CD14-positive monocyte (primary cell): ENCODE measurements around the gene AGAP1. TPM values are rescaled to one million over a fixed set of nuclear protein-coding genes. Genes with fewer than 3 reads are reported as not detected.

Experiments used
- DNase-seq, 3 donors: peaks; one replicate each; pipeline ENCODE4 v3.0.0-alpha.2; 2011 to 2022
- H2AFZ ChIP-seq: 2 replicates; pipeline ENCODE4 v1.6.0; 2012; ENCODE audit warnings: mild to moderate bottlenecking, low read depth, low read length, inconsistent platforms; ENCODE audit not compliant: insufficient read depth, poor library complexity, severe bottlenecking
- H3K27ac ChIP-seq, 2 donors: 1 replicate in 1 of 2; 2 replicates in 1 of 2; pipeline ENCODE4 v1.5.1; 2012 to 2013; ENCODE audit warnings: low read length in 2 of 2, control low read depth in 1 of 2, inconsistent platforms in 1 of 2, low read depth in 1 of 2, mild to moderate bottlenecking in 1 of 2
- H3K27me3 ChIP-seq, 2 donors: one replicate each; pipeline versions ENCODE4 v1.6.0 to v1.6.1; 2011 to 2013; ENCODE audit warnings: low read length in 2 of 2; ENCODE audit not compliant: control insufficient read depth in 2 of 2, insufficient read depth in 2 of 2
- H3K36me3 ChIP-seq, 2 donors: replicated peaks in 1 of 2; 1 replicate in 1 of 2; 2 replicates in 1 of 2; pipeline versions ENCODE4 v1.5.1 to v1.6.1; 2012 to 2013; ENCODE audit warnings: low read length in 2 of 2, control low read depth in 1 of 2, inconsistent platforms in 1 of 2, mild to moderate bottlenecking in 1 of 2; ENCODE audit not compliant: insufficient read depth in 2 of 2, control insufficient read depth in 1 of 2
- H3K4me1 ChIP-seq, 2 donors: 1 replicate in 1 of 2; 2 replicates in 1 of 2; pipeline versions ENCODE4 v1.5.1 to v1.6.1; 2012 to 2013; ENCODE audit warnings: low read length in 2 of 2, control low read depth in 1 of 2, inconsistent platforms in 1 of 2, mild to moderate bottlenecking in 1 of 2, moderate library complexity in 1 of 2; ENCODE audit not compliant: insufficient read depth in 2 of 2, control insufficient read depth in 1 of 2
- H3K4me2 ChIP-seq: replicated peaks from 2 replicates; pipeline ENCODE3; 2012; ENCODE audit warnings: low read length, moderate library complexity, mild to moderate bottlenecking; ENCODE audit not compliant: poor library complexity, severe bottlenecking; ENCODE audit errors: extremely low read depth
- H3K4me3 ChIP-seq, 3 experiments: fragments of 200-600 bp in 1 of 3; sonication (generic) in 1 of 3; replicated peaks in 1 of 3; 1 replicate in 2 of 3; 2 replicates in 1 of 3; pipeline ENCODE4 v1.5.1; 2011 to 2013; ENCODE audit warnings: low read length in 3 of 3, mild to moderate bottlenecking in 3 of 3, control low read depth in 2 of 3, low read depth in 2 of 3, inconsistent platforms in 1 of 3, moderate library complexity in 1 of 3
- H3K79me2 ChIP-seq: 2 replicates; pipeline ENCODE4 v1.6.0; 2012; ENCODE audit warnings: mild to moderate bottlenecking, control low read depth, inconsistent platforms, low read length, moderate library complexity; ENCODE audit not compliant: insufficient read depth
- H3K9ac ChIP-seq: 2 replicates; pipeline ENCODE4 v1.6.0; 2017; ENCODE audit warnings: low read length, mild to moderate bottlenecking; ENCODE audit not compliant: insufficient read depth, poor library complexity, severe bottlenecking
- H3K9me3 ChIP-seq, 2 donors: replicated peaks in 1 of 2; 1 replicate in 1 of 2; 2 replicates in 1 of 2; pipeline versions ENCODE4 v1.5.1 to v1.6.1; 2012 to 2013; ENCODE audit warnings: low read length in 2 of 2, control low read depth in 1 of 2; ENCODE audit not compliant: control insufficient read depth in 1 of 2, insufficient read depth in 1 of 2
- H4K20me1 ChIP-seq: 2 replicates; pipeline ENCODE4 v1.6.0; 2012; ENCODE audit warnings: mild to moderate bottlenecking, low read length, control low read depth, moderate library complexity; ENCODE audit not compliant: insufficient read depth
- H3K27ac Mint-ChIP-seq, 7 donors: one replicate each; pipeline ENCODE4 v1.8.0; 2020; ENCODE audit warnings: mild to moderate bottlenecking in 7 of 7, mixed read lengths in 7 of 7, moderate library complexity in 6 of 7, inconsistent platforms in 2 of 7
- H3K27me3 Mint-ChIP-seq, 3 donors: one replicate each; pipeline ENCODE4 v1.8.0; 2021 to 2022; ENCODE audit warnings: low read depth in 3 of 3, mild to moderate bottlenecking in 3 of 3, mixed read lengths in 3 of 3, moderate library complexity in 3 of 3, inconsistent platforms in 1 of 3
- H3K36me3 Mint-ChIP-seq, 2 donors: one replicate each; pipeline ENCODE4 v1.8.0; 2020; ENCODE audit warnings: mixed read lengths in 2 of 2, inconsistent platforms in 1 of 2, mild to moderate bottlenecking in 1 of 2
- H3K4me1 Mint-ChIP-seq: one replicate; pipeline ENCODE4 v1.8.0; 2020; ENCODE audit warnings: mild to moderate bottlenecking, mixed read lengths
- H3K4me3 Mint-ChIP-seq, 2 donors: one replicate each; pipeline ENCODE4 v1.8.0; 2020; ENCODE audit warnings: mild to moderate bottlenecking in 2 of 2, mixed read lengths in 2 of 2, moderate library complexity in 1 of 2
- H3K9me3 Mint-ChIP-seq, 7 donors: one replicate each; pipeline ENCODE4 v1.8.0; 2020 to 2022; ENCODE audit warnings: mixed read lengths in 7 of 7, mild to moderate bottlenecking in 6 of 7, moderate library complexity in 6 of 7, inconsistent platforms in 2 of 7
- WGBS: methylation state at CpG from one replicate; pipeline ENCODE4 v1.1.5; 2013; ENCODE audit warnings: missing lambda C conversion rate; ENCODE audit not compliant: insufficient coverage; 5-methylcytosine and 5-hydroxymethylcytosine counted together
- intact Hi-C, 2 donors: fragments of 100-400 bp; cut with micrococcal nuclease; formaldehyde crosslinking; loops; one replicate each; pipeline versions ENCODE4 v1.15.0 to v1.15.1; 2023
- polyA plus RNA-seq, 3 donors: library from polyadenylated mRNA; depleted of rRNA in 1 of 3; unstranded in 2 of 3; stranded (reverse) in 1 of 3; fragments of 300-500 nt in 2 of 3; fragments of >200 nt in 1 of 3; fragmentation: Illumina TruSeq in 2 of 3; gene quantifications; 1 replicate in 2 of 3; 2 replicates in 1 of 3; pipeline ENCODE4 v1.2.3, GENCODE V29; 2012 to 2021
- TF ChIP-seq, protein P1 (sequence below): fragments of 200-600 bp; IDR thresholded peaks from one replicate; pipeline ENCODE4 v1.8.0; 2022; ENCODE audit warnings: antibody characterized with exemption, mild to moderate bottlenecking

AGAP1 gene
- polyA plus RNA-seq, 3 donors, result 0.12 TPM; not detected in 2

DNA sequence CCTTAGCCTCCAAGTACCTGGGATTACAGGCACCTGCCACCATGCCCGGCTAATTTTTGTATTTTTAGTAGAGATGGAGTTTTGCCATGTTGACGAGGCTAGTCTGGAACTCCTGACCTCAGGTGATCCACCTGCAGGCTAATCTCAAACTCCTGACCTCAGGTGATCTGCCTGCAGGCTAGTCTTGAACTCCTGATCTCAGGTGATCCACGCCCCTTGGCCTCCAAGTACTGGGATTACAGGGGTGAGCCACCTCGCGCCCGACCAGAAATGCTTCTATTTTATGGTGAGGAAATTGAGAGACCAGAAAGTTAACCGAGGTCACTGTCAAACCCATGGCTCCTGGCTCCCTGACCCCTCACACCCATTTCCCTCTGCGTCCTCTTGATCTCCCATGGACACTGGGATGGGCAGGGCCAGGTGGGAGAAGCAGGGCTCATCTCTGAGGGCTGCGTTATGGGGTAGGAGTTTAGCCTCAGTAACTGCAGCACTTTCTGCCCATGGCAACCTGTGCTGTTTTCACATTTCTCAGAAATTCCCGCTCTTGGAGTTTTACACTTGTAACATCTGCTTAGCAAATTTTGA lies 210.0 kb downstream of the AGAP1 start:
- Histone ChIP-seq H2AFZ (no peak overlapping the region), H4K20me1 (no peaks in the 10 kb centered on the region), H3K4me2 (no peak overlapping the region), H3K4me1 (no peaks in the 10 kb centered on the region), H3K27ac (no peak overlapping the region), H3K36me3 (no peaks in the 10 kb centered on the region), H3K79me2 (no peaks in the 10 kb centered on the region), H3K4me3 (no peak overlapping the region), H3K9me3 (no peaks in the 10 kb centered on the region), H3K9ac (no peak overlapping the region), H3K27me3 (peaks cover 0 to 6% of the 10 kb centered on the region in 2 donors)
- intact Hi-C loops, result no loop called here
- Mint-ChIP-seq H3K4me1 (no peaks in the 10 kb centered on the region), H3K27ac (no peak overlapping the region), H3K36me3 (no peaks in the 10 kb centered on the region), H3K27me3 (peaks cover 11 to 18% (median 11%) of the 10 kb centered on the region in 3 donors), H3K4me3 (no peak overlapping the region), H3K9me3 (peaks cover 0 to 2% (median 0%) of the 10 kb centered on the region in 7 donors)
- no peak for DNase-seq
- TF ChIP-seq, protein P1, sequence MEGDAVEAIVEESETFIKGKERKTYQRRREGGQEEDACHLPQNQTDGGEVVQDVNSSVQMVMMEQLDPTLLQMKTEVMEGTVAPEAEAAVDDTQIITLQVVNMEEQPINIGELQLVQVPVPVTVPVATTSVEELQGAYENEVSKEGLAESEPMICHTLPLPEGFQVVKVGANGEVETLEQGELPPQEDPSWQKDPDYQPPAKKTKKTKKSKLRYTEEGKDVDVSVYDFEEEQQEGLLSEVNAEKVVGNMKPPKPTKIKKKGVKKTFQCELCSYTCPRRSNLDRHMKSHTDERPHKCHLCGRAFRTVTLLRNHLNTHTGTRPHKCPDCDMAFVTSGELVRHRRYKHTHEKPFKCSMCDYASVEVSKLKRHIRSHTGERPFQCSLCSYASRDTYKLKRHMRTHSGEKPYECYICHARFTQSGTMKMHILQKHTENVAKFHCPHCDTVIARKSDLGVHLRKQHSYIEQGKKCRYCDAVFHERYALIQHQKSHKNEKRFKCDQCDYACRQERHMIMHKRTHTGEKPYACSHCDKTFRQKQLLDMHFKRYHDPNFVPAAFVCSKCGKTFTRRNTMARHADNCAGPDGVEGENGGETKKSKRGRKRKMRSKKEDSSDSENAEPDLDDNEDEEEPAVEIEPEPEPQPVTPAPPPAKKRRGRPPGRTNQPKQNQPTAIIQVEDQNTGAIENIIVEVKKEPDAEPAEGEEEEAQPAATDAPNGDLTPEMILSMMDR, result no peak
- WGBS, result 95% methylated on average over 7 of the region's 10 CpGs

DNA sequence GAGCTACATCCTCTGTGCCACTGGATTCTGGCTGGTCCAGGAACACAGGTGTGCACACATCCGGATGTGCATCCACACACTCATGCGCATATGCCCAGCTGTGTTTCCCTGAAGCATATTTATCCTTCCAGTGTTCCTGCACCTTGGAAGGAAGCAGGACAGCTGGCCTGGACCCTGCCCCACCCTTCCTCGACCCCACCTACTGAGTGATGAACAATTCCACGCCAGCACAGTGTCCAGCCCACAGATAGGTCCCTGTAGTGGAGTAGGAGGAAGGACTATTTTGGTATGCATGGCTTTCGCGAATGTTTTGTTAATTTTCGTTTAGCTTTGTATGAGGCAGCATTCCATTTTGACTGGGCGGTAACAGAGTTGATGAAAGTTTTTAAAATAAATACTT lies 211.5 kb downstream of the AGAP1 start:
- no peak overlapping the region for H3K9ac ChIP-seq
- H3K27ac ChIP-seq, result no peak overlapping the region
- Mint-ChIP-seq H3K27me3 (peaks cover 6 to 16% (median 8%) of the 10 kb centered on the region in 3 donors), H3K4me3 (no peak overlapping the region), H3K9me3 (peaks cover 0 to 2% (median 0%) of the 10 kb centered on the region in 7 donors), H3K27ac (no peak overlapping the region), H3K36me3 (no peaks in the 10 kb centered on the region), H3K4me1 (no peaks in the 10 kb centered on the region)
- H3K79me2 ChIP-seq, result no peaks in the 10 kb centered on the region
- WGBS, result 90% methylated on average over 2 of the region's 8 CpGs
- no peaks in the 10 kb centered on the region for H3K36me3 ChIP-seq
- H2AFZ ChIP-seq, result no peak overlapping the region
- no peaks in the 10 kb centered on the region for H3K4me1 ChIP-seq
- H3K4me3 ChIP-seq, result no peak overlapping the region
- no peak overlapping the region for H3K4me2 ChIP-seq
- DNase-seq, result no peak
- no peaks in the 10 kb centered on the region for H4K20me1 ChIP-seq
- peaks cover 0 to 6% of the 10 kb centered on the region in 2 donors for H3K27me3 ChIP-seq
- H3K9me3 ChIP-seq, result no peaks in the 10 kb centered on the region
- intact Hi-C loops, result no loop called here
- TF ChIP-seq, protein P1, result no peak
